Activated naive CD4-positive, alpha-beta T cell treated with anti-CD3 and anti-CD28 coated beads, Interleukin-2, amount 50 U/mL, for 72 hours (primary cell): Measurements from ENCODE around the gene GRK1. TPM values are rescaled to one million over a fixed set of nuclear protein-coding genes. Genes with fewer than 3 reads are reported as not detected.

ENCODE experiments used
- ATAC-seq, 2 donors: fragments of 150-1000 bp; cut with Tn5 transposase; 2 replicates each; pipeline ENCODE4 v1.10.0; 2021; ENCODE audit warnings: mild to moderate bottlenecking in 2 of 2, moderate library complexity in 2 of 2
- DNase-seq, 2 donors: peaks; one replicate each; pipeline ENCODE4 v3.0.0; 2021 to 2022; ENCODE audit warnings: low spot score in 2 of 2
- H3K27ac Mint-ChIP-seq, 2 donors: one replicate each; pipeline ENCODE4 v1.8.0; 2022; ENCODE audit warnings: mild to moderate bottlenecking in 2 of 2, mixed read lengths in 2 of 2
- H3K36me3 Mint-ChIP-seq, 2 donors: one replicate each; pipeline ENCODE4 v1.8.0; 2022; ENCODE audit warnings: mixed read lengths in 2 of 2
- H3K9me3 Mint-ChIP-seq, 2 donors: one replicate each; pipeline ENCODE4 v1.8.0; 2022; ENCODE audit warnings: mixed read lengths in 2 of 2
- total RNA-seq, 2 donors: library from RNA; stranded (reverse); gene quantifications; one replicate each; pipeline ENCODE4 v1.2.3, GENCODE V29; 2022

GRK1 gene
- total RNA-seq, 2 donors from 2014 or later: 0.23 TPM; not detected in 1

DNA sequence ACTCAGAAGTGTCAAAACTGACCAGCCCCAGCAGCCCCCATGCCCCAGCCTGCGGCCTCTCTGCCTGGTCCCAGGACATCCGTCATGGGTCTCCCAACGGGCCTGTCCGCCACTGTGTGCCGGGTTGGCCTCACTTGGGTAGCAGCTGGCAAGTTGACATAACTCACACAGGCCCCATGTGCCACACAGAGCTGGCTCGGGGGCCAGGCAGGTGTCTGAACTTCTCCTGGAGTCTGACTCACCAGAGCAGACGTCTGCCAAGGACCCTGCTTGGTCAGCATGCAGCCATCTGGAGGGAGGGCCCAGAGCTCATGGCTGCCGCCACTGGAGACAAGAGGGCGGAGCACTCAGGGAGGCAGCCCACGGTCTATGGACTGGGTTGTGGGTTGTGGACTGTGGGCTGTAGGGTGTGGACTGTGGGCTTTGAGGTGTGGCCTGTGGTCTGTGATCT lies 60.0 kb downstream of the GRK1 start:
- no peaks in the 10 kb centered on the region for H3K36me3 Mint-ChIP-seq
- DNase-seq: no peak
- no peaks in the 10 kb centered on the region for H3K9me3 Mint-ChIP-seq
- H3K27ac Mint-ChIP-seq: peak overlapping the region in 1 of 2 donors; percentile 78
- ATAC-seq: peak in 1 of 2 donors; percentile 11

- no peaks in the 10 kb centered on the region for H3K9me3 Mint-ChIP-seq
- no peak overlapping the region for H3K27ac Mint-ChIP-seq
- no peak for ATAC-seq
- DNase-seq: no peak
- H3K36me3 Mint-ChIP-seq: no peaks in the 10 kb centered on the region
These were observed 61.6 kb downstream of the GRK1 start for GRCh38 chr13:113728571-113729054.

DNA sequence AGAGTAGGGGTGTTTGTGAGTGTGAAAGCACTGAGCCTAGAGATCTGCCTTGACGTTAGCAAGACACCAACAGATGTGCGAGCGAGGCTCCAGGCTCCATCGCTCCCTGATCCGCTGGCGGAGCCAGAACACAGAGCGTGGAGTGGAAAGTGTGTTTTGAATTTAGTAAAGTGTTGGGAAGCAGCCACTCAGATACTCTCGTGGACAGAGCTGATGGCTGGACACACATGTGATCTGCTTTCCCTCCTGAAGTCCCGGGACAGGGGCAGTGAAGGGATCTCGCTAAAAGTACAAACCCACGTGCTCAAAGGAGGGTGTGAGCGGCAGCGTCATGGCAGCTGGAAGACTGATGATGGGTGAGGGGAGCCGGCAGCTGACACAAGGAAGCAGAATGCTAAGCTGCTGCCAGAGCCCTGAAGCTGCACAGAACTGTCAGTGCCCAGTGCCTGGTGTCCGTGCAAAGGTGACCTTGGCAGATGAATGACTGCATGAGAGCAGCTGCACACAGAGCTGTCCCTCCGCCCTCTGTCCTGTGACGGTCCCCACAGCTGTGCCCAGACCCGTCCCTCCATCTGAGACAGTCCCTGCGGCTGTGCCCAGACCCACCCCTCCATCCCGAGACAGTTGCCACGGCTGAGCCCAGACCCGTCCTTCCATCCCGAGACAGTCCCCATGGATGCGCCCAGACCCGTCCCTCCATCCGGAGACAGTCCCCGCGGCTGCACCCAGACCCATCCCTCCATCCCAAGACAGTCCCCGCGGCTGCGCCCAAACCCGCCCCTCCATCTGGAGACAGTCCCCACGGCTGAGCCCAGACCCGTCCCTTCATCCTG lies 62.4 kb downstream of the GRK1 start:
- ATAC-seq: no peak
- H3K9me3 Mint-ChIP-seq: no peaks in the 10 kb centered on the region
- no peaks in the 10 kb centered on the region for H3K36me3 Mint-ChIP-seq
- H3K27ac Mint-ChIP-seq: no peak overlapping the region
- DNase-seq: no peak

DNA sequence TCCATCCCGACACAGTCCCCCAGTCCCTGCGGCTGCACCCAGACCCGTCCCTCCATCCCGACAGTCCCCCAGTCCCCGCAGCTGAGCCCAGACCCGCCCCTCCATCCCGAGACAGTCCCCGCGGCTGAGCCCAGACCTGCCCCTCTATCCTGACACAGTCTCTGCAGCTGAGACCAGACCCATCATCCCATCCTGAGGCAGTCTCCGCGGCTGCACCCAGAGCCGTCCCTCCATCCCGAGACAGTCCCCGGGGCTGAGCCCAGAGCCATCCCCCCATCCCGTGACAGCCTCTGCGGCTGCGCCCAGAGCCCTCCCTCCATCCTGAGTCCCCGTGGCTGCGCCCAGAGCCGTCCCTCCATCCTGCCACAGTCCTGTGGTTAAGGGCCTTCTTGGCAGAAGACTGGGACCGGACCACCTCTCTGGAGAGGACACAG lies 63.3 kb downstream of the GRK1 start:
- ATAC-seq: no peak
- DNase-seq: no peak
- no peak overlapping the region for H3K27ac Mint-ChIP-seq
- no peaks in the 10 kb centered on the region for H3K9me3 Mint-ChIP-seq
- no peaks in the 10 kb centered on the region for H3K36me3 Mint-ChIP-seq

DNA sequence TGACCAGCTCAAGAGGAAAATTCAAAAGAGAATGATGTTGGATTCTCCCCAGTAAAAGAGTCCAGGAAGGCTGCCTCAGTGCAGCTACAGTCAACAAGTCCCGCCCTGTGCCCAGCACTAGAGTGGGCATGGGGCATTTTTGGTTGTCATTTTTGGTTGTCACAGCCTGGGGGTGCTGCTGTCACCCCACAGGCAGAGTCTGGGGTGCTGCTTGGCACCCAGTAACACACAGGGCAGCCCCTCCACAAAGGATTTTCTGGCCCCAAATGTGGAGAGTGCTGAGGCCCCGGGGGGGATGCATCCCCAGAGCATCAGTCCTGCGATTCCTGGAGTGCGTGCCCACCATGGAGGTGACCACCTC lies 63.8 kb downstream of the GRK1 start:
- DNase-seq (no peak), ATAC-seq (peak in 1 of 2 donors; percentile 37)
- H3K9me3 Mint-ChIP-seq: no peaks in the 10 kb centered on the region
- no peaks in the 10 kb centered on the region for H3K36me3 Mint-ChIP-seq
- peak overlapping the region in 1 of 2 donors; percentile 20 for H3K27ac Mint-ChIP-seq

GRCh38 chr13:113731192-113732175 lies 64.5 kb downstream of the GRK1 start:
- no peaks in the 10 kb centered on the region for H3K9me3 Mint-ChIP-seq
- peak overlapping the region in 1 of 2 donors; percentile 20 for H3K27ac Mint-ChIP-seq
- no peak for DNase-seq
- no peak for ATAC-seq
- H3K36me3 Mint-ChIP-seq: no peaks in the 10 kb centered on the region

DNA sequence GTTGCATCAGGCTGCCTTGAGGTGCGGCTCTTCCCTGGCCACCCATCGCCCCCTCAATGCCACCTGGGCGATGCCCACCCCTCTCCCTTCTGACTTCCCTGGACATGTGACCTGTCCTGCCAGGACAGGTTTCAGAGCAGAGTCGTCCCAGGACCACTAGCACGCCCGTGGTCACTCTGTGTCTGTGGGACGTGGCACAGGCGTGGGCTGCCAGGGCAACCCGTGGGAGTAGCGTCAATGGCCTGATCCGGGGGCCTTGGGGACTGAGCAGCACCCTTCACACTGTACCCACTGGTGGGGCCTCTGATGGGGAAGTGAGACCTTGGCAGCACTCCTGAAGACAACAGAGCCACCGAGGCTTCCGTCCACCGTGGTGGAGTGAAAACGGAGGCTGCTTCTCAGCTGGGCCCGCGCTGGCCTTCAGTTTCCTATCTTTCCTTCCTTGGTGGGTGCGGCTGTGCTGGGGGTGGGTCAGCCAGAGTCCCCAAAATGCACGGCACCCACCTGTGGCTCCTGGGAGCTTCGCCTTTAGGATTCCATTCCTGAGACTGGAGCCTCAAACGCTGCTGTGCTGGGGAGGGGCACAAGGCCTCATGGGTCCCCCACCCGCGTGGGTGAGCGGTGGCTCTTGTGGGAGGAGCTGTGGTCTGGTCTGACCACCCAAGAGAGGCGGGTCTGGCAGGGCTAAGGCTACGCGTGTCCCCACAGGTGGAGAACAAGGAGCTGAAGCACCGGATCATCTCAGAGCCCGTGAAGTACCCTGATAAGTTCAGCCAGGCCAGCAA lies 65.3 kb downstream of the GRK1 start:
- no peaks in the 10 kb centered on the region for H3K36me3 Mint-ChIP-seq
- no peaks in the 10 kb centered on the region for H3K9me3 Mint-ChIP-seq
- ATAC-seq: no peak
- H3K27ac Mint-ChIP-seq: no peak overlapping the region
- no peak for DNase-seq

GRCh38 chr13:113732961-113733950 lies 66.2 kb downstream of the GRK1 start:
- peak overlapping the region in 1 of 2 donors; percentile 68 for H3K27ac Mint-ChIP-seq
- ATAC-seq (no peak), DNase-seq (no peak)
- no peaks in the 10 kb centered on the region for H3K36me3 Mint-ChIP-seq
- H3K9me3 Mint-ChIP-seq: no peaks in the 10 kb centered on the region

DNA sequence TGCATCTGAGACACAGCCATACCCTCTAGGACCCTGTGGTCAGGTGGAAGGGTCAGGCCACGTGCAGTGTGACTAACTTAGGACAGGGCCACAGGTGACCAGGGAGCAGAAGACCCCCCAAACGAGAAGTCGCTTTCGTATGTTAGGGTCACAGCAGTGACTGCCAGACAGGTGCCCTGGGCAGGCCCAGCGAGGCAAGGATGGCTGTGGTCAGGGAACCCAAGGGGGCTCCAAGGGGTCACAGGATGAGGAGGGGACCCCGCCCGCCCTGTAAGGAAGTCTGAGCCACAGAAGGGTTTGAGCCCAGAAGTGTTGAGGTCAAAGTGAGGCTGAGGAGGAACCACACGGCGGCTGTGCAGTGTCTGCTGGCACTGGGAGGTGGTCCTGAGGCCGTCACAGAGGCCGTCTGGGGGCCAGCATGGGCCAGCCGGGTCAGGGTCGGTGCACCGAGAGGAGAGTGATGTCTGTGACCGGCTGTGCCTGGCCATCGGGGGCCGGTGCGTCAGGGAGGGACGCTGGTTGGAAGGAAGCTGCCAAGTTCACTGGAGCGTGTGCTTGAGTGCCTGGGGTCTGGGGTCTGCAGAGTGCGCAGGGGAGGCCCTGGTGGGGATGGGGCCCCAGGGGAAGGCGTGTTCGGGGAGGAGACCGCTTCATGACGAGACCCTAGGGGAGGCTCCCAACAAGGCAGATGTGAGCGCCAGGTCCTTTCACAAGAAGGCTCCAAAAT lies 67.2 kb downstream of the GRK1 start:
- ATAC-seq (no peak), DNase-seq (no peak)
- no peaks in the 10 kb centered on the region for H3K9me3 Mint-ChIP-seq
- H3K27ac Mint-ChIP-seq: no peak overlapping the region
- H3K36me3 Mint-ChIP-seq: no peaks in the 10 kb centered on the region

DNA sequence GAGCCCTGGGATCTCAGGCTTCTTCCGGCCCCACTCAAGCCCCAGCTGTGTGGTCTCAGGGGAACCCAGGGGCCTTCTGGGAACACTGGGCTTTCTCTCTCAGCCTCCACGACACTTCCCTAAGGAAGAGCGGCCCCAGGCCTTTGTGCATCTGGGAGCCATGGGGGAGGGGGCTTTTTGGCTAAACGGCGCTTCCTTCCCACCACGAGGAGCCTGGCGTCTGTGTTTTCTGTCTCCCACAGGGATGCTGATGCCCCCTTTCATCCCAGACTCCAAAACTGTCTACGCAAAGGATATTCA lies 67.8 kb downstream of the GRK1 start:
- no peak overlapping the region for H3K27ac Mint-ChIP-seq
- H3K36me3 Mint-ChIP-seq: no peaks in the 10 kb centered on the region
- H3K9me3 Mint-ChIP-seq: no peaks in the 10 kb centered on the region
- no peak for DNase-seq
- ATAC-seq: no peak

GRCh38 chr13:113735194-113735593 lies 68.2 kb downstream of the GRK1 start:
- H3K27ac Mint-ChIP-seq: no peak overlapping the region
- DNase-seq: no peak
- H3K36me3 Mint-ChIP-seq: no peaks in the 10 kb centered on the region
- no peak for ATAC-seq
- H3K9me3 Mint-ChIP-seq: no peaks in the 10 kb centered on the region

DNA sequence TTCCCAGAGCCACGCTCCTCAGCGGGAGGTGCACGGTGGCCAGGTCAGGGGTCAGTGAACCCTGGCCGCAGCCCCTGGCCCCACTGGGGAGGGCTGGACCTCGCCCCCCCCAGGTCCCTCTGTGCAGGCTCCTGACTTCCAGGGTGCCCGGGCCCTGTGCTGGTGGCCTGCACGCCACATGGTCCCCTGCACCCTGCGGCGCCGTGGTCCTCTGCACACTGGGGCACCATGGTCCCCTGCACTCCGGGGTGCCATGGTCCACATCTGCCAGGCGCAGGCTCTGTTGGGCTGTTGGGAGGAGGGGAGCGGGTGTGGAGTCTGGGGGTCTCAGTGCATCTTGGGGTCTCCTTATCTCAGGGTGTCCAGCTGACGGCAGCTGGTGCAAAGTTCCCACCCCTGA lies 68.7 kb downstream of the GRK1 start:
- Mint-ChIP-seq H3K27ac (no peak overlapping the region), H3K9me3 (no peaks in the 10 kb centered on the region), H3K36me3 (no peaks in the 10 kb centered on the region)
- no peak for ATAC-seq
- no peak for DNase-seq

DNA sequence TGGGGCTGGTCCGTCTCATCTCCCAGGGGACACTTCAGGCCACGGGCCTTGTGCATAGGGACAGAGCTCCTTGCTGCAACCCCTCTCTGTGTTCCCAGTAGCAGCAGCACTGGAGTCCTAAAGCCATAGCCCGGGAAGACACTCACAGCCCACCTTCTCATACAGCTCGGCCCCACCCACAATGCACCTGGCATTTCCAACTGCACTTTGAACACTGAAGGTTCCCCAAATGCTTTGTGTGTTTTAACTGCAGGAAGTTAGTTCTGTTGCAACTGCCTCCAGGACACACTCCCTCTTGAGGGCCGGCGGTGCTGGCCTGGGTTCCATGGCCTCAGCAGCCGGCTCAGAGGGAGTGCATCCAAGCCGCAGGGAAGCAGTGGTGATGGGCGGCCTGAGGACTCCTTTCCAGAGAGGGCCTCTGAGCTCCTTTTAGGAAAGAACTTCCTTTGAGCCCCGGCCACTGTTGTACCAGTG lies 69.3 kb downstream of the GRK1 start:
- Mint-ChIP-seq H3K36me3 (no peaks in the 10 kb centered on the region), H3K27ac (no peak overlapping the region), H3K9me3 (no peaks in the 10 kb centered on the region)
- DNase-seq (no peak), ATAC-seq (no peak)

GRCh38 chr13:113737803-113738202 lies 70.8 kb downstream of the GRK1 start:
- no peaks in the 10 kb centered on the region for H3K36me3 Mint-ChIP-seq
- DNase-seq (no peak), ATAC-seq (no peak)
- H3K27ac Mint-ChIP-seq: no peak overlapping the region
- H3K9me3 Mint-ChIP-seq: no peaks in the 10 kb centered on the region
